Spleen (tissue), 11 donors: ENCODE measurements around the gene SHOC2. TPM values are rescaled to one million over a fixed set of nuclear protein-coding genes. Genes with fewer than 3 reads are reported as not detected.
A peak's percentile ranks its signal among the peaks of the same experiment; 100 is the strongest.

Source experiments
- DNase-seq: peaks from one replicate; pipeline ENCODE4 v3.0.0-alpha.2; 2020
- H3K27ac ChIP-seq, 8 donors: fragments of 200-600 bp; sonication (generic) in 7 of 8; 1 replicate in 4 of 8; 2 replicates in 4 of 8; pipeline versions ENCODE4 v1.5.0 to v1.8.0; 2016 to 2021; ENCODE audit warnings: inconsistent platforms in 4 of 8, mild to moderate bottlenecking in 4 of 8, moderate library complexity in 1 of 8
- H3K27me3 ChIP-seq, 7 donors: fragments of 200-600 bp; sonication (generic) in 6 of 7; replicated peaks in 1 of 7; 1 replicate in 4 of 7; 2 replicates in 3 of 7; pipeline versions ENCODE4 v1.5.0 to v1.8.0; 2016 to 2021; ENCODE audit warnings: inconsistent platforms in 3 of 7, mild to moderate bottlenecking in 1 of 7
- H3K36me3 ChIP-seq, 6 donors: fragments of 200-600 bp; sonication (generic) in 5 of 6; 1 replicate in 4 of 6; 2 replicates in 2 of 6; pipeline versions ENCODE4 v1.5.0 to v1.8.0; 2016 to 2021; ENCODE audit warnings: inconsistent platforms in 2 of 6
- H3K4me1 ChIP-seq, 6 donors: fragments of 200-600 bp; sonication (generic) in 5 of 6; 1 replicate in 3 of 6; 2 replicates in 3 of 6; pipeline versions ENCODE4 v1.5.0 to v1.8.0; 2016 to 2021; ENCODE audit warnings: inconsistent platforms in 3 of 6
- H3K4me3 ChIP-seq, 8 donors: fragments of 200-600 bp; sonication (generic) in 7 of 8; 1 replicate in 4 of 8; 2 replicates in 4 of 8; pipeline versions ENCODE4 v1.5.0 to v1.8.0; 2016 to 2021; ENCODE audit warnings: inconsistent platforms in 4 of 8, mild to moderate bottlenecking in 4 of 8, moderate library complexity in 2 of 8
- H3K9me3 ChIP-seq, 8 donors: fragments of 200-600 bp; sonication (generic) in 7 of 8; 1 replicate in 4 of 8; 2 replicates in 4 of 8; pipeline versions ENCODE4 v1.5.0 to v1.8.0; 2016 to 2021; ENCODE audit warnings: inconsistent platforms in 4 of 8
- CTCF ChIP-seq, 11 experiments: fragments of 200-600 bp in 7 of 11; fragments of 450-650 bp in 4 of 11; sonication (generic) in 4 of 11; IDR thresholded peaks in 8 of 11; conservative IDR thresholded peaks in 3 of 11; 1 replicate in 7 of 11; 2 replicates in 4 of 11; pipeline versions ENCODE4 v1.4.0 to v1.8.0; 2016 to 2021; ENCODE audit warnings: antibody characterized with exemption in 11 of 11, inconsistent platforms in 4 of 11, mild to moderate bottlenecking in 1 of 11
- POLR2A ChIP-seq, 3 donors: fragments of 450-650 bp; IDR thresholded peaks; one replicate each; pipeline ENCODE4 v1.5.1; 2017; ENCODE audit warnings: antibody characterized with exemption in 3 of 3, mild to moderate bottlenecking in 1 of 3
- POLR2AphosphoS5 ChIP-seq, 3 donors: sonication (generic); formaldehyde crosslinking; IDR thresholded peaks; one replicate each; pipeline ENCODE4 v1.5.1; 2017; ENCODE audit warnings: antibody characterized with exemption in 3 of 3
- whole genome bisulfite sequencing, 5 donors: extraction: QIAGEN DNeasy Blood & Tissue Kit in 3 of 5; methylation state at CpG; one replicate each; pipeline versions ENCODE4 v1.1.5 to v1.1.7; 2013 to 2018; 5-methylcytosine and 5-hydroxymethylcytosine counted together
- intact Hi-C: fragments of 100-400 bp; cut with DNase I; formaldehyde crosslinking; loops from one replicate; pipeline ENCODE4 v1.15.0; 2023; ENCODE audit warnings: low total_unique reads
- polyA plus RNA-seq, 3 donors: library from polyadenylated mRNA; stranded (reverse); fragments of 200-250 nt; gene quantifications; one replicate each; pipeline ENCODE4 v1.2.1, GENCODE V29; 2013
- total RNA-seq, 7 donors: library from RNA; depleted of rRNA in 3 of 7; stranded (reverse); fragments of >200 nt in 3 of 7; fragmentation: NEBNext Ultra II Directional in 4 of 7; extraction: Animal tissue kit (Norgen Biotek cat#: 25700) in 4 of 7; gene quantifications; one replicate each; pipeline versions ENCODE4 v1.1.0 to v1.2.1, GENCODE V29; 2016 to 2021
- donor health status: healthy with polysubstance abuse.
- donor health status: DM: no; HTN: no; CAD: no; lungs with moderate emphysema.
- donor health status: DM: no; HTN: no; CAD: no.
- donor health status: Bipolar disorder and iron deficiency.
- donor health status: healthy.
- donor health status: DM: no; HTN: no; CAD: no.
- donor health status: DM: yes; HTN: yes; CAD: no.

SHOC2 gene
- total and polyA plus RNA-seq, 10 donors = 17.6 to 80.4 (median 64.6) TPM

- 68 to 84% (median 77%) methylated on average over 4 of the region's 4 CpGs for whole genome bisulfite sequencing, 5 donors
- no peak overlapping the region for H3K4me3 ChIP-seq
- H3K36me3 ChIP-seq = peaks cover 0 to 100% (median 64%) of the 10 kb centered on the region in 6 donors
- DNase-seq = no peak
- no peak for TF ChIP-seq CTCF (IDR thresholded peaks at IDR 0.05 in 8 of 11, conservative IDR thresholded peaks at IDR 0.05 in 3 of 11)
- TF ChIP-seq POLR2AphosphoS5 (IDR thresholded peaks at IDR 0.05) = no peak
- no peak for TF ChIP-seq POLR2A (IDR thresholded peaks at IDR 0.05)
- no peaks in the 10 kb centered on the region for H3K27me3 ChIP-seq
- intact Hi-C loops = no loop called here
- H3K9me3 ChIP-seq = no peaks in the 10 kb centered on the region
- H3K27ac ChIP-seq = peak overlapping the region in 2 of 8 donors; percentile 11 to 37
- peaks cover 6 to 100% (median 61%) of the 10 kb centered on the region in 6 donors for H3K4me1 ChIP-seq
These were observed 37.5 kb upstream of the SHOC2 start for GRCh38 chr10:110881905-110882304.

GRCh38 chr10:110883924-110884323 is 35.5 kb upstream of the SHOC2 start:
- no peak for DNase-seq
- TF ChIP-seq POLR2A (IDR thresholded peaks at IDR 0.05) = no peak
- peak in 1 of 3 donors; percentile 39 for TF ChIP-seq POLR2AphosphoS5 (IDR thresholded peaks at IDR 0.05)
- Histone ChIP-seq H3K27ac (peak overlapping the region in 6 of 8 donors; percentile 6 to 27 (median 18)), H3K4me3 (peak overlapping the region in 1 of 8 donors; percentile 10), H3K36me3 (peaks cover 0 to 100% (median 67%) of the 10 kb centered on the region in 6 donors), H3K4me1 (peaks cover 0 to 95% (median 51%) of the 10 kb centered on the region in 6 donors), H3K27me3 (no peaks in the 10 kb centered on the region), H3K9me3 (no peaks in the 10 kb centered on the region)
- 77 to 86% (median 83%) methylated on average over 10 of the region's 10 CpGs for WGBS, 5 donors
- intact Hi-C loops = no loop called here

GRCh38 chr10:110885932-110886674 is 33.3 kb upstream of the SHOC2 start:
- TF ChIP-seq CTCF (IDR thresholded peaks at IDR 0.05 in 8 of 11, conservative IDR thresholded peaks at IDR 0.05 in 3 of 11) (no peak), POLR2AphosphoS5 (IDR thresholded peaks at IDR 0.05) (no peak), POLR2A (IDR thresholded peaks at IDR 0.05) (no peak)
- Histone ChIP-seq H3K27me3 (no peaks in the 10 kb centered on the region), H3K27ac (peak overlapping the region in 3 of 8 donors; percentile 6 to 22 (median 8)), H3K4me3 (no peak overlapping the region), H3K4me1 (peaks cover 0 to 94% (median 35%) of the 10 kb centered on the region in 6 donors), H3K9me3 (no peaks in the 10 kb centered on the region), H3K36me3 (peaks cover 0 to 100% (median 73%) of the 10 kb centered on the region in 6 donors)
- intact Hi-C loops = no loop called here
- no peak for DNase-seq
- 60 to 73% (median 66%) methylated on average over 5 of the region's 5 CpGs for WGBS, 5 donors

GRCh38 chr10:110887560-110887959 is 31.8 kb upstream of the SHOC2 start:
- WGBS, 5 donors = 94 to 100% (median 96%) methylated on average over 1 of the region's 1 CpG
- intact Hi-C loops = no loop called here
- DNase-seq = no peak
- peak overlapping the region in 1 of 8 donors; percentile 8 for H3K27ac ChIP-seq
- H3K4me3 ChIP-seq = no peak overlapping the region
- TF ChIP-seq CTCF (IDR thresholded peaks at IDR 0.05 in 8 of 11, conservative IDR thresholded peaks at IDR 0.05 in 3 of 11) (no peak), POLR2A (IDR thresholded peaks at IDR 0.05) (no peak), POLR2AphosphoS5 (IDR thresholded peaks at IDR 0.05) (no peak)
- H3K4me1 ChIP-seq = peaks cover 0 to 94% (median 24%) of the 10 kb centered on the region in 6 donors
- peaks cover 0 to 100% (median 73%) of the 10 kb centered on the region in 6 donors for H3K36me3 ChIP-seq
- H3K27me3 ChIP-seq = no peaks in the 10 kb centered on the region
- no peaks in the 10 kb centered on the region for H3K9me3 ChIP-seq
